Measurements from ENCODE around the gene CMIP. TPM values are rescaled to one million over a fixed set of nuclear protein-coding genes. Genes with fewer than 3 reads are reported as not detected.

Gene CMIP
- total and polyA plus RNA-seq, 7 donors: 11.0 to 60.3 (median 20.4) TPM

- H3K9me3 ChIP-seq: no peaks in the 10 kb centered on the region
- H3K4me3 ChIP-seq: no peak overlapping the region
- H3K27me3 ChIP-seq: no peaks in the 10 kb centered on the region
- TF ChIP-seq POLR2AphosphoS5 (IDR thresholded peaks at IDR 0.05): no peak
- TF ChIP-seq POLR2A (IDR thresholded peaks at IDR 0.05): no peak
- TF ChIP-seq EP300 (IDR thresholded peaks at IDR 0.05): no peak
- H3K27ac ChIP-seq: peak overlapping the region in 3 of 4 donors; percentile 82 to 95 (median 86)
- no peak for DNase-seq
- intact Hi-C loops (cut with DNase I): loop anchor here (2.0 kb wide), 1 partner anchor 72 kb away; no protein-coding TSS in a partner anchor
- H3K36me3 ChIP-seq: peaks cover 0 to 71% (median 11%) of the 10 kb centered on the region in 4 donors
- H3K4me1 ChIP-seq: peaks cover 0 to 66% (median 46%) of the 10 kb centered on the region in 4 donors
- 87 to 91% methylated on average over 22 of the region's 22 CpGs for WGBS, 2 donors
Observed at GRCh38 chr16:81696166-81696960, 251.8 kb downstream of the CMIP start.

DNA sequence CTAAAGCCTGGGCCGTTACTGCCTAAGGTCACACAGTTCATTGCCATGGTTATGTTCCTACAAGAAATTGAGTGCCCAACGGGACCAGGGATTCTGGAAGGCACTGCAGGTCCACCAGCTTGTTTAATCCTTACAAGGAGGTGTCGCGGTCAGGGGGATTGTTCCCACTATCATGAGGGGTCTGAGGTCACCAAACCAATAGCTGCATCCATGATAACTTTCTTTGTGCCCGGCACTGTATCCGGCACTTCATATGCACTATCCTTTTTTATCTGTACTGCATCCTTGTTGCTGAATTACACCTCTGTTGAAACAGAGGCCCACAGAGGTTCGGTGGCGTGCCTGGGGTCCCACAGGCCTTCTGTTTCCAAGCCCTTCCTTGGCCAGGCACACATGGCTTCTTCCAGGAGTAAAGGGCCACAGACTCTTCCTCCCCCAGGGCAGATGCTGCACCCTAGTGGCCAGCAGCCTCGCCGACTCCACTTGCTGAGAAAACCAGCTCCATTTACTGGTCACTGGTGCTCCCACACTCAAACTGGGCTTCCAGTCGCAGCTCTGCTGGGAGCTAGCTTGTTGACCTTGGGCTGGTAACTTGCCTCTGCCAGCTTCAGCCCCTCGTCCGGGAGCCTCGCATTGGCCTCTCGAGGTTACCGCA lies 252.5 kb downstream of the CMIP start:
- no peak for DNase-seq
- WGBS, 2 donors: 79 to 82% methylated on average over 16 of the region's 16 CpGs
- peak overlapping the region; percentile 18 to 95 (median 55) for H3K27ac ChIP-seq
- no peaks in the 10 kb centered on the region for H3K9me3 ChIP-seq
- TF ChIP-seq POLR2AphosphoS5 (IDR thresholded peaks at IDR 0.05) (peak in 1 of 4 donors; percentile 25), EP300 (IDR thresholded peaks at IDR 0.05) (no peak)
- TF ChIP-seq, protein P1, sequence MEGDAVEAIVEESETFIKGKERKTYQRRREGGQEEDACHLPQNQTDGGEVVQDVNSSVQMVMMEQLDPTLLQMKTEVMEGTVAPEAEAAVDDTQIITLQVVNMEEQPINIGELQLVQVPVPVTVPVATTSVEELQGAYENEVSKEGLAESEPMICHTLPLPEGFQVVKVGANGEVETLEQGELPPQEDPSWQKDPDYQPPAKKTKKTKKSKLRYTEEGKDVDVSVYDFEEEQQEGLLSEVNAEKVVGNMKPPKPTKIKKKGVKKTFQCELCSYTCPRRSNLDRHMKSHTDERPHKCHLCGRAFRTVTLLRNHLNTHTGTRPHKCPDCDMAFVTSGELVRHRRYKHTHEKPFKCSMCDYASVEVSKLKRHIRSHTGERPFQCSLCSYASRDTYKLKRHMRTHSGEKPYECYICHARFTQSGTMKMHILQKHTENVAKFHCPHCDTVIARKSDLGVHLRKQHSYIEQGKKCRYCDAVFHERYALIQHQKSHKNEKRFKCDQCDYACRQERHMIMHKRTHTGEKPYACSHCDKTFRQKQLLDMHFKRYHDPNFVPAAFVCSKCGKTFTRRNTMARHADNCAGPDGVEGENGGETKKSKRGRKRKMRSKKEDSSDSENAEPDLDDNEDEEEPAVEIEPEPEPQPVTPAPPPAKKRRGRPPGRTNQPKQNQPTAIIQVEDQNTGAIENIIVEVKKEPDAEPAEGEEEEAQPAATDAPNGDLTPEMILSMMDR (IDR thresholded peaks at IDR 0.05): peak; percentile 32 to 59 (median 56)
- H3K4me1 ChIP-seq: peaks cover 0 to 61% (median 45%) of the 10 kb centered on the region in 4 donors
- intact Hi-C loops (cut with DNase I): loop anchor here (2.0 kb wide), 1 partner anchor 72 kb away; no protein-coding TSS in a partner anchor
- no peaks in the 10 kb centered on the region for H3K27me3 ChIP-seq
- H3K36me3 ChIP-seq: peaks cover 0 to 74% (median 15%) of the 10 kb centered on the region in 4 donors
- no peak overlapping the region for H3K4me3 ChIP-seq

DNA sequence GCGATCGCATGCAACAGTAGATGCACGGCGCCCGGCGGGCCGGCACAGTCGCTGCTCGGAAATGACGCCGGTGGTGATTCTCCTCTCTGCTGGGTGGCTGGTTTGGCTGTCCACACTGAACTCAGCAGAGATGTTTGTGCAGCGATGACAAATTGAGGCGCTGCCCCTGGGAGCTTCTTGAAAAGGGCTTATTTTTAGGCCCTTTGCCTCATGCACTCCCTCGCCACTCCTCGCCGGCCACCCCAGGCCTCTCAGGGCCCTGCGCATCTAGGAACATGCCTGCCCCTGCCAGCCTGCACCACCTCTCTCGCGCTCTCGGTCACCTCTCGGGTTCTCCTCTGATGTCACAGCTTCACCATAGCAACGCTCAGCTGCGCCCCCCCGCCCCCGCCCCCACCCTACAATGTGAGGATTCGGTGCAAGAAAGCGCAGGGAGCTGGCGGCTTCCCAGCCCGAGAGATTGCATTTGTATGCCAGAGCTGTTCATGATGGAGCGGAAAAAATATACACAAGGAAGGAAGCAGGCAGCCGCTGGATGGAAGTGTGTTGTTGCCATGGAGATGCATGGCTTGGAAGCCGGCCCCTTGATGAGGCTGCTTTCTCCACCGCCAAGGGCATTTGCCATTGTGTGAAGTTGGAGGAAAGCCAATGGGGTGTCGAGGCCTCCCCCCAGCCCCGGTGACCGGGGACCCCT lies 253.2 kb downstream of the CMIP start:
- Histone ChIP-seq H3K36me3 (peaks cover 0 to 74% (median 12%) of the 10 kb centered on the region in 4 donors), H3K27ac (peak overlapping the region; percentile 18 to 95 (median 55)), H3K27me3 (no peaks in the 10 kb centered on the region), H3K4me1 (peaks cover 0 to 54% (median 38%) of the 10 kb centered on the region in 4 donors), H3K9me3 (no peaks in the 10 kb centered on the region), H3K4me3 (no peak overlapping the region)
- no peak for TF ChIP-seq POLR2A (IDR thresholded peaks at IDR 0.05)
- TF ChIP-seq EP300 (IDR thresholded peaks at IDR 0.05): no peak
- TF ChIP-seq, protein P1 (IDR thresholded peaks at IDR 0.05): peak in 1 of 4 experiments; percentile 9
- WGBS, 2 donors: 84 to 91% methylated on average over 36 of the region's 36 CpGs
- no peak for DNase-seq
- intact Hi-C loops (cut with DNase I): loop anchor here (2.0 kb wide), 1 partner anchor 73 kb away; no protein-coding TSS in a partner anchor

DNA sequence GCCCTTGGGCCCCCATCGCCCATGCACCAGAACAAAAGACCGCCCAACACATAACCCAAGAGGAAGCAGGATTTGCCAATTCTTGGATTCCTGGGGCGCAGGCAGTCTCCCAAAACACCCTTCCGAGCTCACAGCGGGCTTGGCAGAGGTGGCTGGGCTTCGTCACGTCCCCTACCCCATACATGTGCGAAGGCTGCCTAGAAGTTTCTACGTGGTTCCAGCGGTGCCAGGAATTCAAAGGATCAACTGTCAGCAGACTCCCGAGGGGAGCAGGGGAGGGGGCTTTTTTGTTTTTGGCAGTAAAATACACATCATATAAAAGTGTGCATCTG lies 253.7 kb downstream of the CMIP start:
- Histone ChIP-seq H3K9me3 (no peaks in the 10 kb centered on the region), H3K36me3 (peaks cover 0 to 74% (median 12%) of the 10 kb centered on the region in 4 donors), H3K27ac (peak overlapping the region; percentile 10 to 95 (median 50)), H3K27me3 (no peaks in the 10 kb centered on the region), H3K4me3 (no peak overlapping the region), H3K4me1 (peaks cover 0 to 52% (median 37%) of the 10 kb centered on the region in 4 donors)
- 86 to 89% methylated on average over 11 of the region's 11 CpGs for WGBS, 2 donors
- intact Hi-C loops (cut with DNase I): no loop called here
- DNase-seq: no peak
- no peak for TF ChIP-seq EP300 (IDR thresholded peaks at IDR 0.05)
- no peak for TF ChIP-seq POLR2AphosphoS5 (IDR thresholded peaks at IDR 0.05)
- TF ChIP-seq, protein P1 (IDR thresholded peaks at IDR 0.05): no peak
- no peak for TF ChIP-seq POLR2A (IDR thresholded peaks at IDR 0.05)

All from sigmoid colon (tissue), 7 donors.